Measurements from ENCODE around the gene NUMA1.

NUMA1 gene

GRCh38 chr11:72061739-72062396 lies 18.5 kb downstream of the NUMA1 start:
- TF ChIP-seq REST (IDR thresholded peaks at IDR 0.05; ENCODE audit: insufficient replicate concordance, low read depth), result no peak
- no peak for TF ChIP-seq CTCF (IDR thresholded peaks at IDR 0.05; ENCODE audit: insufficient read depth, low read length)
- no peak for TF ChIP-seq SPI1 (IDR thresholded peaks at IDR 0.05; ENCODE audit: borderline replicate concordance, low read depth)
- no peak for TF ChIP-seq POLR2AphosphoS5 (IDR thresholded peaks at IDR 0.05; ENCODE audit: low read depth)
- H3K4me3 ChIP-seq (replicated peaks; ENCODE audit: insufficient read depth, low read length), result no peak overlapping the region
- no peak for DNase-seq (ENCODE audit: low read depth in 1 of 2, low spot score in 1 of 2)
- H3K27me3 ChIP-seq (ENCODE audit: insufficient read depth, poor library complexity, severe bottlenecking), result no peaks in the 10 kb centered on the region
- no peak overlapping the region for H3K27ac ChIP-seq (replicated peaks)

- H3K27me3 ChIP-seq (ENCODE audit: insufficient read depth, poor library complexity, severe bottlenecking), result no peaks in the 10 kb centered on the region
- TF ChIP-seq SPI1 (IDR thresholded peaks at IDR 0.05; ENCODE audit: borderline replicate concordance, low read depth) (no peak), CTCF (IDR thresholded peaks at IDR 0.05; ENCODE audit: insufficient read depth, low read length) (no peak), REST (IDR thresholded peaks at IDR 0.05; ENCODE audit: insufficient replicate concordance, low read depth) (no peak), POLR2AphosphoS5 (IDR thresholded peaks at IDR 0.05; ENCODE audit: low read depth) (no peak), GABPA (IDR thresholded peaks at IDR 0.05; ENCODE audit: low read depth) (no peak)
- no peak overlapping the region for H3K27ac ChIP-seq (replicated peaks)
- no peak overlapping the region for H3K4me3 ChIP-seq (replicated peaks; ENCODE audit: insufficient read depth, low read length)
- DNase-seq (ENCODE audit: low read depth in 1 of 2, low spot score in 1 of 2), result no peak
These were observed 21.8 kb downstream of the NUMA1 start for GRCh38 chr11:72058416-72059034.

GRCh38 chr11:72048766-72049460 lies 31.4 kb downstream of the NUMA1 start:
- DNase-seq (ENCODE audit: low read depth in 1 of 2, low spot score in 1 of 2), result no peak
- no peak overlapping the region for H3K27ac ChIP-seq (replicated peaks)
- no peak overlapping the region for H3K4me3 ChIP-seq (replicated peaks; ENCODE audit: insufficient read depth, low read length)
- TF ChIP-seq REST (IDR thresholded peaks at IDR 0.05; ENCODE audit: insufficient replicate concordance, low read depth), result no peak
- no peak for TF ChIP-seq GABPA (IDR thresholded peaks at IDR 0.05; ENCODE audit: low read depth)
- TF ChIP-seq POLR2AphosphoS5 (IDR thresholded peaks at IDR 0.05; ENCODE audit: low read depth), result no peak
- TF ChIP-seq CTCF (IDR thresholded peaks at IDR 0.05; ENCODE audit: insufficient read depth, low read length), result no peak
- TF ChIP-seq SPI1 (IDR thresholded peaks at IDR 0.05; ENCODE audit: borderline replicate concordance, low read depth), result no peak
- H3K27me3 ChIP-seq (ENCODE audit: insufficient read depth, poor library complexity, severe bottlenecking), result no peaks in the 10 kb centered on the region

All from HL-60 (cell line).